HG02970 (cell line): ENCODE data around the gene FANCC.
"Not testable (repeated sequence)": the region's sequence is repeated elsewhere in the genome, so short reads cannot be mapped to it uniquely, and the experiment has no call there.

Source experiments
- ATAC-seq: cut with Tn5 transposase; IDR thresholded peaks from one replicate; pipeline ENCODE4 v1.9.1; 2021; ENCODE audit warnings: mild to moderate bottlenecking, moderate library complexity, moderate number of reproducible peaks; ENCODE audit not compliant: unreplicated experiment, low FRiP score

FANCC gene

GRCh38 chr9:95242613-95243012, 74.9 kb downstream of the FANCC start:
- ATAC-seq: no peak

- no peak for ATAC-seq
Observed at GRCh38 chr9:95239071-95239470, 78.4 kb downstream of the FANCC start.

- ATAC-seq: no peak
Observed at GRCh38 chr9:95237336-95237735, 80.2 kb downstream of the FANCC start.

GRCh38 chr9:95230046-95230445, 87.5 kb downstream of the FANCC start:
- no peak for ATAC-seq

GRCh38 chr9:95229230-95229915, 88.1 kb downstream of the FANCC start:
- ATAC-seq: no peak

GRCh38 chr9:95226921-95227320, 90.6 kb downstream of the FANCC start:
- no peak for ATAC-seq

- ATAC-seq: no peak
Observed at GRCh38 chr9:95225726-95226106, 91.8 kb downstream of the FANCC start.

GRCh38 chr9:95225076-95225725, 92.3 kb downstream of the FANCC start:
- ATAC-seq: no peak

- no peak for ATAC-seq
Observed at GRCh38 chr9:95224376-95225019, 93.0 kb downstream of the FANCC start.

GRCh38 chr9:95220352-95220751, 97.2 kb downstream of the FANCC start:
- ATAC-seq: not testable (repeated sequence)

- no peak for ATAC-seq
Observed at GRCh38 chr9:95218773-95219172, 98.7 kb downstream of the FANCC start.

GRCh38 chr9:95217936-95218335, 99.6 kb downstream of the FANCC start:
- no peak for ATAC-seq

- no peak for ATAC-seq
Observed at GRCh38 chr9:95215336-95215898, 102.1 kb downstream of the FANCC start.

- no peak for ATAC-seq
Observed at GRCh38 chr9:95213117-95213516, 104.4 kb downstream of the FANCC start.

GRCh38 chr9:95211028-95211427, 106.5 kb downstream of the FANCC start:
- ATAC-seq: no peak

GRCh38 chr9:95207403-95207802, 110.1 kb downstream of the FANCC start:
- ATAC-seq: no peak

- ATAC-seq: no peak
Observed at GRCh38 chr9:95206143-95206542, 111.4 kb downstream of the FANCC start.

- no peak for ATAC-seq
Observed at GRCh38 chr9:95204710-95205109, 112.8 kb downstream of the FANCC start.

GRCh38 chr9:95204310-95204709, 113.2 kb downstream of the FANCC start:
- no peak for ATAC-seq

GRCh38 chr9:95203019-95203418, 114.5 kb downstream of the FANCC start:
- ATAC-seq: not testable (repeated sequence)

GRCh38 chr9:95202076-95202681, 115.3 kb downstream of the FANCC start:
- no peak for ATAC-seq
